Prostate gland (tissue), 2 donors: ENCODE measurements around the gene CCNL2.

Source experiments
- POLR2A ChIP-seq: fragments of 450-650 bp; IDR thresholded peaks from one replicate; pipeline ENCODE4 v1.6.1; 2016; ENCODE audit warnings: antibody characterized with exemption, mild to moderate bottlenecking
- POLR2AphosphoS5 ChIP-seq: sonication (generic); formaldehyde crosslinking; IDR thresholded peaks from one replicate; pipeline ENCODE4 v1.6.1; 2017; ENCODE audit warnings: antibody characterized with exemption
- TF ChIP-seq, protein P1 (sequence below), 4 experiments: fragments of 200-600 bp in 2 of 4; fragments of 450-650 bp in 2 of 4; sonication (generic) in 2 of 4; IDR thresholded peaks; 1 replicate in 3 of 4; 2 replicates in 1 of 4; pipeline ENCODE4 v1.5.1; 2016 to 2019; ENCODE audit warnings: antibody characterized with exemption in 4 of 4, mild to moderate bottlenecking in 2 of 4, moderate library complexity in 2 of 4

DNA sequence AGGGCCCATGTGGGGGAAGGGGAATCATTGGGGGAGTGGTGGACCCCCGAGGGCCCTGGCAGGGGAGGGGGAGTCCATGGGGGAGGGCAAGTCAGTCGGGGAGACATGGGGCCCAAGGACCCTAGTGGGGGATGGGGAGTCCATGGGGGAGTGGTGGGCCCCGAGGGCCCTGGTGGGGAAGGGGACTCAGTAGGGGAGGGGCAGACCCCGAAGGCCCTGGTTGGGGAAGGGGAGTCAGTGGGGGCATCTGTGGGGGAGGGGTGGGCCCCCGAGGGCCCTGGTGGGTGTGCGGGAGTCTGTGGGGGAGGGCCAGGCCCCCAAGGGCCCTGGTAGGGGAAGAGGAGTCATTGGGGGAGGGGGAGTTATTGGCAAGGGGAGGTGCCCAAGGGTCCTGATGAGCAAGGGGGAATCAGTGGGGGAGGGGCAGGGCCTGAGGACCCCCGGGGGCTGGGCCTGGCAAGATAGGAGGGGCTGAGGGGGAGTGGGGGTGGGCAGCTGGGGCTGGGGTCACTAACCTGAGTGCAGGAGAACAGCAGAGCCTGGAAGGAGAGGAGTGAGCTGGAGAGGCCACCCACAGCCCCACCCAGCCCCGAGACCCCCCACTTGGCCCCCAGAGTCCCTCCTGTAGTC lies 42.9 kb downstream of the CCNL2 start:
- TF ChIP-seq, protein P1, sequence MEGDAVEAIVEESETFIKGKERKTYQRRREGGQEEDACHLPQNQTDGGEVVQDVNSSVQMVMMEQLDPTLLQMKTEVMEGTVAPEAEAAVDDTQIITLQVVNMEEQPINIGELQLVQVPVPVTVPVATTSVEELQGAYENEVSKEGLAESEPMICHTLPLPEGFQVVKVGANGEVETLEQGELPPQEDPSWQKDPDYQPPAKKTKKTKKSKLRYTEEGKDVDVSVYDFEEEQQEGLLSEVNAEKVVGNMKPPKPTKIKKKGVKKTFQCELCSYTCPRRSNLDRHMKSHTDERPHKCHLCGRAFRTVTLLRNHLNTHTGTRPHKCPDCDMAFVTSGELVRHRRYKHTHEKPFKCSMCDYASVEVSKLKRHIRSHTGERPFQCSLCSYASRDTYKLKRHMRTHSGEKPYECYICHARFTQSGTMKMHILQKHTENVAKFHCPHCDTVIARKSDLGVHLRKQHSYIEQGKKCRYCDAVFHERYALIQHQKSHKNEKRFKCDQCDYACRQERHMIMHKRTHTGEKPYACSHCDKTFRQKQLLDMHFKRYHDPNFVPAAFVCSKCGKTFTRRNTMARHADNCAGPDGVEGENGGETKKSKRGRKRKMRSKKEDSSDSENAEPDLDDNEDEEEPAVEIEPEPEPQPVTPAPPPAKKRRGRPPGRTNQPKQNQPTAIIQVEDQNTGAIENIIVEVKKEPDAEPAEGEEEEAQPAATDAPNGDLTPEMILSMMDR (IDR thresholded peaks at IDR 0.05): no peak
- TF ChIP-seq POLR2AphosphoS5 (no peak), POLR2A (no peak)
